Trophoblast cell (in vitro differentiated cells and primary cell): ENCODE results near the gene SLN.
A peak's percentile ranks its signal among the peaks of the same experiment; 100 is the strongest.

ENCODE experiments used
- DNase-seq, 2 donors: peaks; one replicate each; pipeline ENCODE4 v3.0.0-alpha.2; 2016
- H2AFZ ChIP-seq: 2 replicates; pipeline ENCODE4 v1.6.1; 2013; ENCODE audit warnings: low read length, moderate library complexity, mild to moderate bottlenecking; ENCODE audit not compliant: insufficient read depth, poor library complexity
- H2AK5ac ChIP-seq: 2 replicates; pipeline ENCODE4 v1.6.1; 2013; ENCODE audit warnings: mild to moderate bottlenecking, low read length
- H2BK120ac ChIP-seq: 2 replicates; pipeline ENCODE4 v1.6.1; 2013; ENCODE audit warnings: low read length, mild to moderate bottlenecking, moderate library complexity; ENCODE audit not compliant: insufficient read depth, poor library complexity
- H2BK12ac ChIP-seq: 2 replicates; pipeline ENCODE4 v1.6.1; 2013; ENCODE audit warnings: mild to moderate bottlenecking, low read length, moderate library complexity
- H2BK5ac ChIP-seq: 2 replicates; pipeline ENCODE4 v1.6.1; 2013; ENCODE audit warnings: low read length, low read depth, moderate library complexity, mild to moderate bottlenecking; ENCODE audit not compliant: poor library complexity
- H3K14ac ChIP-seq: 2 replicates; pipeline ENCODE4 v1.6.1; 2013; ENCODE audit warnings: mild to moderate bottlenecking, low read length
- H3K18ac ChIP-seq: 2 replicates; pipeline ENCODE4 v1.6.1; 2013; ENCODE audit warnings: mild to moderate bottlenecking, low read length
- H3K23ac ChIP-seq: 2 replicates; pipeline ENCODE4 v1.6.1; 2013; ENCODE audit warnings: low read length
- H3K27ac ChIP-seq: 2 replicates; pipeline ENCODE4 v1.5.1; 2013; ENCODE audit warnings: low read depth, mild to moderate bottlenecking, inconsistent platforms, low read length, moderate library complexity
- H3K27me3 ChIP-seq: 2 replicates; pipeline ENCODE4 v1.6.1; 2013; ENCODE audit warnings: inconsistent platforms, mild to moderate bottlenecking, low read length, moderate library complexity; ENCODE audit not compliant: insufficient read depth
- H3K36me3 ChIP-seq, 2 experiments: 1 replicate in 1 of 2; 2 replicates in 1 of 2; pipeline ENCODE4 v1.6.1; 2013; ENCODE audit warnings: low read length in 2 of 2, mild to moderate bottlenecking in 2 of 2, moderate library complexity in 1 of 2; ENCODE audit not compliant: insufficient read depth in 2 of 2, control insufficient read depth in 1 of 2
- H3K4ac ChIP-seq: 2 replicates; pipeline ENCODE4 v1.6.1; 2013; ENCODE audit warnings: low read depth, mild to moderate bottlenecking, low read length, moderate library complexity
- H3K4me1 ChIP-seq, 2 experiments: 1 replicate in 1 of 2; 2 replicates in 1 of 2; pipeline ENCODE4 v1.6.1; 2013; ENCODE audit warnings: low read length in 2 of 2, mild to moderate bottlenecking in 2 of 2, moderate library complexity in 1 of 2; ENCODE audit not compliant: insufficient read depth in 2 of 2, control insufficient read depth in 1 of 2
- H3K4me2 ChIP-seq: 2 replicates; pipeline ENCODE4 v1.6.1; 2013; ENCODE audit warnings: inconsistent platforms, mild to moderate bottlenecking, low read length, moderate library complexity
- H3K4me3 ChIP-seq: 2 replicates; pipeline ENCODE4 v1.5.1; 2013; ENCODE audit warnings: mild to moderate bottlenecking, low read depth, low read length, inconsistent platforms
- H3K79me1 ChIP-seq: one replicate; pipeline ENCODE4 v1.6.1; 2013; ENCODE audit warnings: low read length
- H3K79me2 ChIP-seq: 2 replicates; pipeline ENCODE4 v1.6.1; 2013; ENCODE audit warnings: low read length, mild to moderate bottlenecking; ENCODE audit not compliant: control insufficient read depth, insufficient read depth, poor library complexity
- H3K9ac ChIP-seq: 2 replicates; pipeline ENCODE4 v1.6.1; 2013; ENCODE audit warnings: mild to moderate bottlenecking, low read length
- H3K9me3 ChIP-seq: 2 replicates; pipeline ENCODE4 v1.6.1; 2013; ENCODE audit warnings: low read depth, mild to moderate bottlenecking, control low read depth, inconsistent platforms, low read length; ENCODE audit not compliant: insufficient read depth
- H4K12ac ChIP-seq: 2 replicates; pipeline ENCODE4 v1.6.1; 2013; ENCODE audit warnings: low read depth, mild to moderate bottlenecking, low read length, moderate library complexity
- H4K8ac ChIP-seq: 2 replicates; pipeline ENCODE4 v1.6.1; 2013; ENCODE audit warnings: low read depth, mild to moderate bottlenecking, low read length, moderate library complexity
- H4K91ac ChIP-seq: one replicate; pipeline ENCODE4 v1.6.1; 2013; ENCODE audit warnings: low read depth, mild to moderate bottlenecking, low read length, moderate library complexity
- WGBS: extraction: QIAGEN DNeasy Blood & Tissue Kit; methylation state at CpG from one replicate; pipeline ENCODE4 v1.1.7; 2013; ENCODE audit warnings: missing lambda C conversion rate; ENCODE audit not compliant: insufficient read length, insufficient coverage; ENCODE audit errors: extremely low coverage; 5-methylcytosine and 5-hydroxymethylcytosine counted together

The SLN gene

DNA sequence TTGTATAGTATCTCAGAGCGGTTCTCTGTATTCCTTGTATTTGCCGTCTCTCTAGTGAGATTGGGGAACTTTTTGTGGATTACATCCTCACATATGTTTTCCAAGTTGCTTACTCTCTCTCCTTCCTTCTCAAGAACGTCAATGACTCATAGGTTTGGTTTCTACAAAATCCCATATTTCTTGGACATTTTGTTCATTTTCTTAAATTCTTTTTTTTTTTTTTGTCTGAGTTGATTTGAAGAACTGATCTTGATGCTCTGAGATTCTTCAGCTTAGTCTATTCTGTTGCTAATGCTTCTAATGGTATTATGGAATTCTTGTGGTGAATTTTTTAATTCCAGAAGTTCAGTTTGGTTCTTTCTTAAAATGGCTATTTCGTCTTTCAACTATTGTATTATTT lies 28.4 kb upstream of the SLN start:
- no peak overlapping the region for H3K9ac ChIP-seq
- no peak overlapping the region for H4K12ac ChIP-seq
- no peak overlapping the region for H3K14ac ChIP-seq
- peaks cover 5 to 7% of the 10 kb centered on the region in 2 experiments for H3K4me1 ChIP-seq
- H2BK5ac ChIP-seq: no peak overlapping the region
- H3K4me2 ChIP-seq: no peak overlapping the region
- H3K23ac ChIP-seq: no peak overlapping the region
- no peak overlapping the region for H2BK120ac ChIP-seq
- H3K9me3 ChIP-seq: no peaks in the 10 kb centered on the region
- H3K27me3 ChIP-seq: no peaks in the 10 kb centered on the region
- no peak overlapping the region for H3K18ac ChIP-seq
- H3K36me3 ChIP-seq: no peaks in the 10 kb centered on the region
- H2AK5ac ChIP-seq: no peak overlapping the region
- no peak overlapping the region for H3K4ac ChIP-seq
- H3K4me3 ChIP-seq: no peak overlapping the region
- DNase-seq: peak in 1 of 2 donors; percentile 69
- H2AFZ ChIP-seq: no peak overlapping the region
- H4K8ac ChIP-seq: no peak overlapping the region
- H3K79me2 ChIP-seq: no peaks in the 10 kb centered on the region
- no peak overlapping the region for H3K27ac ChIP-seq
- H4K91ac ChIP-seq: no peak overlapping the region
- no peak overlapping the region for H2BK12ac ChIP-seq
- peaks cover 7% of the 10 kb centered on the region for H3K79me1 ChIP-seq
- WGBS: no CpG with 5 or more reads among the region's 4 CpGs

DNA sequence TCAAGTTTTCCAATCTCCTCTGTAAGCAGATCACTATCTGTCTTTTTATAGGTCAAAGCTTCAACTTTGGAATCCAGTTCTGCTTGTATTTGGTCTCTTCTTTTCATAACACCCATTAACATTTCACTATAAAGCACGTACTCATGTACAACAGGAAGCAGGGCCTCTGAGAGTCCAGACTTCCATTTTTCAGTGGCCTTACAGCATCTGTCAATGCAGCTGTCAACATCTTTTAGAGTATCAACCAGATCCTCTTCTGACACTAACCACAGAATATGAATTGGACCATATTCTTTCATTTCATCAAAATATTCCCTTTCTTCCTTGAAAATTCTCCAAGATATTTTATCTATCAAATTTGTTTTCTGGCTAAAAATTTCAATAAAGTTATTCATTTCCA lies 24.7 kb upstream of the SLN start:
- H3K79me2 ChIP-seq: no peaks in the 10 kb centered on the region
- no peaks in the 10 kb centered on the region for H3K9me3 ChIP-seq
- no peak overlapping the region for H2AK5ac ChIP-seq
- peaks cover 3 to 5% of the 10 kb centered on the region in 2 experiments for H3K4me1 ChIP-seq
- no peak overlapping the region for H3K23ac ChIP-seq
- H2BK5ac ChIP-seq: no peak overlapping the region
- no peak overlapping the region for H3K9ac ChIP-seq
- H3K79me1 ChIP-seq: peaks cover 5% of the 10 kb centered on the region
- no peak overlapping the region for H2AFZ ChIP-seq
- H4K91ac ChIP-seq: no peak overlapping the region
- no peak overlapping the region for H2BK12ac ChIP-seq
- no peak overlapping the region for H3K4me2 ChIP-seq
- no CpG with 5 or more reads among the region's 1 CpG for WGBS
- no peak overlapping the region for H2BK120ac ChIP-seq
- H3K18ac ChIP-seq: no peak overlapping the region
- H3K4me3 ChIP-seq: no peak overlapping the region
- H4K12ac ChIP-seq: no peak overlapping the region
- H4K8ac ChIP-seq: no peak overlapping the region
- H3K36me3 ChIP-seq: no peaks in the 10 kb centered on the region
- H3K4ac ChIP-seq: no peak overlapping the region
- no peaks in the 10 kb centered on the region for H3K27me3 ChIP-seq
- no peak overlapping the region for H3K27ac ChIP-seq
- H3K14ac ChIP-seq: no peak overlapping the region
- peak in 1 of 2 donors; percentile 85 for DNase-seq

DNA sequence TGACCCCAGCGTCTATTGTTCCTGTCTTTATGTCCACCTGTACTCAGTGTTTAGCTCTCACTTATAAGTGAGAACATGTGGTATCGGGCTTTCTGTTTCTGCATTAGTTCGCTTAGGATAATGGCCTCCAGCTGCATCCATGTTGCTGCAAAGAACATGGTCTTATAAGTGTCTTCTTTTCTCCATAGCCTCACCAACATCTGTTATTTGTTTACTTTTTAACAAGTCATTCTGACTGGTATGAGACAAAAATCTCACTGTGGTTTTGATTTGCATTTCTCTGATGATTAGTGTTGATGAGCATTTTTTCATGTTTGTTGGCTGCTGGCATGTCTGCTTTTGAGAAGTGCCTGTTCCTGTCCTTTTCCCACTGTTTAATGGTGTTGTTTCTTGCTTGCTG lies 21.7 kb upstream of the SLN start:
- Histone ChIP-seq H3K4ac (no peak overlapping the region), H4K12ac (no peak overlapping the region), H3K79me1 (no peaks in the 10 kb centered on the region), H3K18ac (no peak overlapping the region), H4K8ac (no peak overlapping the region), H3K9ac (no peak overlapping the region), H3K27me3 (no peaks in the 10 kb centered on the region), H2AFZ (no peak overlapping the region), H2BK12ac (no peak overlapping the region), H3K4me3 (no peak overlapping the region), H4K91ac (no peak overlapping the region), H2AK5ac (no peak overlapping the region), H3K27ac (no peak overlapping the region), H2BK5ac (no peak overlapping the region), H3K9me3 (no peaks in the 10 kb centered on the region), H2BK120ac (no peak overlapping the region), H3K79me2 (no peaks in the 10 kb centered on the region), H3K4me2 (no peak overlapping the region), H3K23ac (peak overlapping the region; percentile 40), H3K36me3 (no peaks in the 10 kb centered on the region), H3K14ac (no peak overlapping the region), H3K4me1 (no peaks in the 10 kb centered on the region)
- no CpG with 5 or more reads among the region's 3 CpGs for WGBS
- no peak for DNase-seq

DNA sequence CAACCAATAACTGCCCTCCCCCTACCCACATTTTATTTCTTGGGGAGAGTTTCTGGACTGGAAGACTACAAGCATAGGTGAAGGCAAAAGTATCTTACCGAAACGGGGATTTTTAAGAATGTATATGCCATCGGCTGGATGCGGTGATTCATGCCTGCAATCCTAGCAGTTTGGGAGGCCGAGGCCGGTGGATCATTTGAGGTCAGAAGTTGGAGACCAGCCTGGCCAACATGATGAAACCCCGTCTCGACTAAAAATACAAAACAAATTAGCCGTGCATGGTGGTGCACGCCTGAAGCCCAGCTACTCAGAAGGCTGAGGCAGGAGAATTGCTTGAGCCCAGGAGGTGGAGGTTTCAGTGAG lies 20.8 kb upstream of the SLN start:
- H4K12ac ChIP-seq: no peak overlapping the region
- no peak overlapping the region for H3K27ac ChIP-seq
- no peaks in the 10 kb centered on the region for H3K4me1 ChIP-seq
- H3K27me3 ChIP-seq: no peaks in the 10 kb centered on the region
- H3K9ac ChIP-seq: no peak overlapping the region
- no peaks in the 10 kb centered on the region for H3K9me3 ChIP-seq
- H2BK5ac ChIP-seq: no peak overlapping the region
- H2BK120ac ChIP-seq: no peak overlapping the region
- H3K23ac ChIP-seq: no peak overlapping the region
- H4K91ac ChIP-seq: no peak overlapping the region
- H3K79me2 ChIP-seq: no peaks in the 10 kb centered on the region
- H3K4ac ChIP-seq: no peak overlapping the region
- H3K14ac ChIP-seq: no peak overlapping the region
- no peak overlapping the region for H3K18ac ChIP-seq
- H3K4me2 ChIP-seq: no peak overlapping the region
- no peak overlapping the region for H3K4me3 ChIP-seq
- H2AFZ ChIP-seq: no peak overlapping the region
- H2BK12ac ChIP-seq: no peak overlapping the region
- H2AK5ac ChIP-seq: no peak overlapping the region
- peak; percentile 67 to 69 for DNase-seq
- no peaks in the 10 kb centered on the region for H3K79me1 ChIP-seq
- WGBS: no CpG with 5 or more reads among the region's 10 CpGs
- H4K8ac ChIP-seq: no peak overlapping the region
- no peaks in the 10 kb centered on the region for H3K36me3 ChIP-seq
